HEK293 (cell line): ENCODE results near the gene GDF9.

Experiments
- GLI4 ChIP-seq: fragments of 450-650 bp; formaldehyde crosslinking; IDR thresholded peaks from 2 replicates; pipeline ENCODE4 v1.5.1; 2016; ENCODE audit warnings: missing biosample characterization, missing genetic modification characterization
- OVOL3 ChIP-seq: fragments of 450-650 bp; formaldehyde crosslinking; IDR thresholded peaks from 2 replicates; pipeline ENCODE4 v1.5.1; 2016; ENCODE audit warnings: missing biosample characterization, missing genetic modification characterization
- PRDM1 ChIP-seq: fragments of 450-650 bp; formaldehyde crosslinking; IDR thresholded peaks from 2 replicates; pipeline ENCODE4; 2016; ENCODE audit warnings: missing biosample characterization, missing genetic modification characterization
- TCF7L2 ChIP-seq: IDR thresholded peaks from 2 replicates; pipeline ENCODE4 v1.6.1; 2011; ENCODE audit warnings: low read depth, mild to moderate bottlenecking, inconsistent platforms, low read length, moderate library complexity, borderline replicate concordance
- ZBTB21 ChIP-seq: fragments of 450-650 bp; formaldehyde crosslinking; IDR thresholded peaks from 2 replicates; pipeline ENCODE4 v1.5.1; 2017; ENCODE audit warnings: missing biosample characterization, missing genetic modification characterization
- ZEB2 ChIP-seq: fragments of 450-650 bp; formaldehyde crosslinking; IDR thresholded peaks from 2 replicates; pipeline ENCODE4 v1.5.1; 2016; ENCODE audit warnings: missing biosample characterization, missing genetic modification characterization
- ZNF175 ChIP-seq: fragments of 450-650 bp; formaldehyde crosslinking; IDR thresholded peaks from 2 replicates; pipeline ENCODE4 v1.5.1; 2016; ENCODE audit warnings: missing biosample characterization, missing genetic modification characterization
- ZNF24 ChIP-seq: fragments of 450-650 bp; formaldehyde crosslinking; IDR thresholded peaks from 2 replicates; pipeline ENCODE4 v1.5.1; 2016; ENCODE audit warnings: missing biosample characterization, missing genetic modification characterization
- ZNF37A ChIP-seq: fragments of 450-650 bp; IDR thresholded peaks from 2 replicates; pipeline ENCODE4 v1.5.1; 2018; ENCODE audit warnings: missing biosample characterization, missing genetic modification characterization
- ZNF433 ChIP-seq: fragments of 450-650 bp; formaldehyde crosslinking; IDR thresholded peaks from 2 replicates; pipeline ENCODE4 v1.5.1; 2016; ENCODE audit warnings: missing biosample characterization, missing genetic modification characterization, low read depth
- ZNF560 ChIP-seq: fragments of 450-650 bp; formaldehyde crosslinking; IDR thresholded peaks from 2 replicates; pipeline ENCODE4 v1.5.1; 2017; ENCODE audit warnings: missing biosample characterization, missing genetic modification characterization, borderline replicate concordance
- TF ChIP-seq, protein P1 (sequence below): fragments of 450-650 bp; formaldehyde crosslinking; IDR thresholded peaks from 2 replicates; pipeline ENCODE4 v1.5.1; 2016; ENCODE audit warnings: missing biosample characterization, missing genetic modification characterization
- TF ChIP-seq, protein P2 (sequence below): fragments of 450-650 bp; formaldehyde crosslinking; IDR thresholded peaks from 2 replicates; pipeline ENCODE4 v1.5.1; 2016; ENCODE audit warnings: missing biosample characterization, missing genetic modification characterization, borderline replicate concordance

DNA sequence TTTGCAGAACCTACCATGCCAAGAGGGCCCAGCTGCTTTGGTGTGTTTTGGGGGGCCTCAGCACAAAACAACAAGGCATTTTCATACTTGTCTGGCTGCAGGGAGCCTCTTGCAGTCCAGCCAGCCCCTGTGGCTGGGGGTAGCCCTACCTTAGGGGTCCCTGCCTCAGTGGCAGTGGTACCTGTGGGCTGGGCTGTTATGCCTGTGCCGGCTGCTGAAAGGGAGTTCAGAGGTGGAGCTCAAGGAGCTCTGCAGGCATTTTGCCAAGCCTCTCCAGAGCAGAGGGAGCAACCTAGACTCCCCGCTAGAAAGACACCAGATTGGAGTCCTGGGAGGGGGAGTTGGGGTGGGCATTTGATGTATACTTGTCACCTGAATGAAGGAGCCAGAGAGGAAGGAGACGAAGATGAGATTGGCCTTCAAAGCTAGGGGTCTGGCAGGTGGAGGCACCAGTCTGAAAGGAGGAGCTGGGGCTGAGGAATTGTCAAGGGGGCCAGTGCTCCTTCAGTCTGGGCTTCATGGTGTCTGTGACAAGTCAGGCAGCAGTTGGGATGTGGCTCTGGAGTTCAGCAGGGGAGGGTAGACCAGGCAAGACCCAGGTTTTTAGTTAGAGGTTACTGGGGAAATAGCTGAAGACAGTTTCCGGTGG, 37.3 kb downstream of the GDF9 start:
- TF ChIP-seq GLI4, result no peak
- TF ChIP-seq, protein P1, sequence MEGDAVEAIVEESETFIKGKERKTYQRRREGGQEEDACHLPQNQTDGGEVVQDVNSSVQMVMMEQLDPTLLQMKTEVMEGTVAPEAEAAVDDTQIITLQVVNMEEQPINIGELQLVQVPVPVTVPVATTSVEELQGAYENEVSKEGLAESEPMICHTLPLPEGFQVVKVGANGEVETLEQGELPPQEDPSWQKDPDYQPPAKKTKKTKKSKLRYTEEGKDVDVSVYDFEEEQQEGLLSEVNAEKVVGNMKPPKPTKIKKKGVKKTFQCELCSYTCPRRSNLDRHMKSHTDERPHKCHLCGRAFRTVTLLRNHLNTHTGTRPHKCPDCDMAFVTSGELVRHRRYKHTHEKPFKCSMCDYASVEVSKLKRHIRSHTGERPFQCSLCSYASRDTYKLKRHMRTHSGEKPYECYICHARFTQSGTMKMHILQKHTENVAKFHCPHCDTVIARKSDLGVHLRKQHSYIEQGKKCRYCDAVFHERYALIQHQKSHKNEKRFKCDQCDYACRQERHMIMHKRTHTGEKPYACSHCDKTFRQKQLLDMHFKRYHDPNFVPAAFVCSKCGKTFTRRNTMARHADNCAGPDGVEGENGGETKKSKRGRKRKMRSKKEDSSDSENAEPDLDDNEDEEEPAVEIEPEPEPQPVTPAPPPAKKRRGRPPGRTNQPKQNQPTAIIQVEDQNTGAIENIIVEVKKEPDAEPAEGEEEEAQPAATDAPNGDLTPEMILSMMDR (tag by site-specific recombination), result no peak
- no peak for TF ChIP-seq ZBTB21 (tag by site-specific recombination)
- TF ChIP-seq ZNF175 (tag by site-specific recombination), result no peak
- TF ChIP-seq PRDM1 (tag by site-specific recombination), result no peak
- TF ChIP-seq TCF7L2, result no peak
- no peak for TF ChIP-seq ZNF560 (tag by site-specific recombination)
- TF ChIP-seq, protein P2, sequence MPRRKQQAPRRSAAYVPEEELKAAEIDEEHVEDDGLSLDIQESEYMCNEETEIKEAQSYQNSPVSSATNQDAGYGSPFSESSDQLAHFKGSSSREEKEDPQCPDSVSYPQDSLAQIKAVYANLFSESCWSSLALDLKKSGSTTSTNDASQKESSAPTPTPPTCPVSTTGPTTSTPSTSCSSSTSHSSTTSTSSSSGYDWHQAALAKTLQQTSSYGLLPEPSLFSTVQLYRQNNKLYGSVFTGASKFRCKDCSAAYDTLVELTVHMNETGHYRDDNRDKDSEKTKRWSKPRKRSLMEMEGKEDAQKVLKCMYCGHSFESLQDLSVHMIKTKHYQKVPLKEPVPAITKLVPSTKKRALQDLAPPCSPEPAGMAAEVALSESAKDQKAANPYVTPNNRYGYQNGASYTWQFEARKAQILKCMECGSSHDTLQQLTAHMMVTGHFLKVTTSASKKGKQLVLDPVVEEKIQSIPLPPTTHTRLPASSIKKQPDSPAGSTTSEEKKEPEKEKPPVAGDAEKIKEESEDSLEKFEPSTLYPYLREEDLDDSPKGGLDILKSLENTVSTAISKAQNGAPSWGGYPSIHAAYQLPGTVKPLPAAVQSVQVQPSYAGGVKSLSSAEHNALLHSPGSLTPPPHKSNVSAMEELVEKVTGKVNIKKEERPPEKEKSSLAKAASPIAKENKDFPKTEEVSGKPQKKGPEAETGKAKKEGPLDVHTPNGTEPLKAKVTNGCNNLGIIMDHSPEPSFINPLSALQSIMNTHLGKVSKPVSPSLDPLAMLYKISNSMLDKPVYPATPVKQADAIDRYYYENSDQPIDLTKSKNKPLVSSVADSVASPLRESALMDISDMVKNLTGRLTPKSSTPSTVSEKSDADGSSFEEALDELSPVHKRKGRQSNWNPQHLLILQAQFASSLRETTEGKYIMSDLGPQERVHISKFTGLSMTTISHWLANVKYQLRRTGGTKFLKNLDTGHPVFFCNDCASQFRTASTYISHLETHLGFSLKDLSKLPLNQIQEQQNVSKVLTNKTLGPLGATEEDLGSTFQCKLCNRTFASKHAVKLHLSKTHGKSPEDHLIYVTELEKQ, result no peak
- TF ChIP-seq ZNF433 (tag by site-specific recombination), result no peak
- TF ChIP-seq OVOL3 (tag by site-specific recombination), result no peak
- no peak for TF ChIP-seq ZEB2
- TF ChIP-seq ZNF24 (tag by site-specific recombination), result no peak
- TF ChIP-seq ZNF37A (tag by site-specific recombination), result no peak
